Endometrium (tissue), 2 donors: ENCODE data around the gene RSKR.
"Not testable (repeated sequence)": the region's sequence is repeated elsewhere in the genome, so short reads cannot be mapped to it uniquely, and the experiment has no call there.

ENCODE experiments used
- FAIRE-seq: peaks from 2 replicates; lab custom pipeline; 2012; peaks lifted over from hg19 to GRCh38; lab: Jason Lieb, UNC
- donor health status: control.
- donor health status: control.

Gene RSKR

GRCh38 chr17:28623696-28624095 is 9.7 kb upstream of the RSKR start:
- FAIRE-seq = no peak

- FAIRE-seq = no peak
Measured at GRCh38 chr17:28622186-28622585, 8.2 kb upstream of the RSKR start.

GRCh38 chr17:28620010-28620409 is 6.0 kb upstream of the RSKR start:
- no peak for FAIRE-seq

- FAIRE-seq = no peak
Measured at GRCh38 chr17:28618464-28618863, 4.5 kb upstream of the RSKR start.

GRCh38 chr17:28616281-28616680 is 2.3 kb upstream of the RSKR start:
- FAIRE-seq = no peak

GRCh38 chr17:28615260-28615940 is 1.4 kb upstream of the RSKR start:
- no peak for FAIRE-seq

- FAIRE-seq = no peak
Measured at GRCh38 chr17:28612936-28613872, 781 bp downstream of the RSKR start.

GRCh38 chr17:28612531-28612930 is 1.5 kb downstream of the RSKR start:
- FAIRE-seq = no peak

- FAIRE-seq = no peak
Measured at GRCh38 chr17:28610376-28610775, 3.6 kb downstream of the RSKR start.

- not testable (repeated sequence) for FAIRE-seq
Measured at GRCh38 chr17:28604031-28604430, 10.0 kb downstream of the RSKR start.

- FAIRE-seq = no peak
Measured at GRCh38 chr17:28599311-28600184, 14.4 kb downstream of the RSKR start.

GRCh38 chr17:28598799-28599310 is 15.1 kb downstream of the RSKR start, which contains the start of gene SPAG5:
TSS of gene SPAG5 (minus strand) at chr17:28599025. CDS start at chr17:28598946, 79 bp downstream.
- peak; percentile 21 for FAIRE-seq

GRCh38 chr17:28598389-28598788 is 15.6 kb downstream of the RSKR start:
- FAIRE-seq = no peak

- no peak for FAIRE-seq
Measured at GRCh38 chr17:28597606-28598383, 16.2 kb downstream of the RSKR start.

- FAIRE-seq = no peak
Measured at GRCh38 chr17:28592260-28592659, 21.7 kb downstream of the RSKR start.

GRCh38 chr17:28585851-28586250 is 28.1 kb downstream of the RSKR start:
- FAIRE-seq = no peak

- FAIRE-seq = no peak
Measured at GRCh38 chr17:28584434-28584833, 29.6 kb downstream of the RSKR start.

GRCh38 chr17:28582513-28582912 is 31.5 kb downstream of the RSKR start:
- no peak for FAIRE-seq

GRCh38 chr17:28580959-28581358 is 33.0 kb downstream of the RSKR start:
- FAIRE-seq = no peak

GRCh38 chr17:28579526-28579925 is 34.5 kb downstream of the RSKR start:
- no peak for FAIRE-seq
